Loucy (cell line): ENCODE data around the gene NUFIP2.

Source experiments
- EZH2phosphoT487 ChIP-seq: fragments of 200-600 bp; IDR thresholded peaks from 2 replicates; pipeline ENCODE4 v1.6.1; 2018; ENCODE audit warnings: antibody characterized with exemption, mild to moderate bottlenecking, moderate library complexity, borderline replicate concordance
- TF ChIP-seq, protein P1 (sequence below): fragments of 200-600 bp; sonication (generic); conservative IDR thresholded peaks from 2 replicates; pipeline ENCODE4 v1.5.1; 2014; ENCODE audit warnings: mild to moderate bottlenecking, antibody characterized with exemption, low read length

- no peak for TF ChIP-seq EZH2phosphoT487
- TF ChIP-seq, protein P1, sequence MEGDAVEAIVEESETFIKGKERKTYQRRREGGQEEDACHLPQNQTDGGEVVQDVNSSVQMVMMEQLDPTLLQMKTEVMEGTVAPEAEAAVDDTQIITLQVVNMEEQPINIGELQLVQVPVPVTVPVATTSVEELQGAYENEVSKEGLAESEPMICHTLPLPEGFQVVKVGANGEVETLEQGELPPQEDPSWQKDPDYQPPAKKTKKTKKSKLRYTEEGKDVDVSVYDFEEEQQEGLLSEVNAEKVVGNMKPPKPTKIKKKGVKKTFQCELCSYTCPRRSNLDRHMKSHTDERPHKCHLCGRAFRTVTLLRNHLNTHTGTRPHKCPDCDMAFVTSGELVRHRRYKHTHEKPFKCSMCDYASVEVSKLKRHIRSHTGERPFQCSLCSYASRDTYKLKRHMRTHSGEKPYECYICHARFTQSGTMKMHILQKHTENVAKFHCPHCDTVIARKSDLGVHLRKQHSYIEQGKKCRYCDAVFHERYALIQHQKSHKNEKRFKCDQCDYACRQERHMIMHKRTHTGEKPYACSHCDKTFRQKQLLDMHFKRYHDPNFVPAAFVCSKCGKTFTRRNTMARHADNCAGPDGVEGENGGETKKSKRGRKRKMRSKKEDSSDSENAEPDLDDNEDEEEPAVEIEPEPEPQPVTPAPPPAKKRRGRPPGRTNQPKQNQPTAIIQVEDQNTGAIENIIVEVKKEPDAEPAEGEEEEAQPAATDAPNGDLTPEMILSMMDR, result no peak
These were observed 47.3 kb downstream of the NUFIP2 start, which contains the start of gene CRYBA1 for GRCh38 chr17:29246628-29247027.
